Measurements from ENCODE around the gene CRYGN. TPM values are rescaled to one million over a fixed set of nuclear protein-coding genes. Genes with fewer than 3 reads are reported as not detected.

The CRYGN gene
- total RNA-seq, 2 donors from 2014 or later: not detected

GRCh38 chr7:151449990-151450389, 10.0 kb upstream of the CRYGN start:
- Histone ChIP-seq H3K9me3 (no peaks in the 10 kb centered on the region), H3K4me3 (no peak overlapping the region), H3K4me1 (peaks cover 3% of the 10 kb centered on the region), H3K27ac (no peak overlapping the region), H3K36me3 (no peaks in the 10 kb centered on the region), H3K27me3 (no peaks in the 10 kb centered on the region), H3K9ac (ENCODE audit: low read depth in 2 of 2, low read length in 2 of 2) (no peak overlapping the region)
- no peak for DNase-seq
- intact Hi-C loops (cut with DNase I): loop anchor here (2.0 to 5.0 kb wide), 2 partner anchors 83 to 138 kb away; no protein-coding TSS in a partner anchor
- TF ChIP-seq CTCF (IDR thresholded peaks at IDR 0.05): no peak

GRCh38 chr7:151448261-151449252, 8.6 kb upstream of the CRYGN start:
- TF ChIP-seq CTCF (IDR thresholded peaks at IDR 0.05): peak; percentile 69
- Histone ChIP-seq H3K4me3 (peak overlapping the region; percentile 46), H3K9ac (ENCODE audit: low read depth in 2 of 2, low read length in 2 of 2) (peak overlapping the region; percentile 55 to 61), H3K9me3 (no peaks in the 10 kb centered on the region), H3K27ac (no peak overlapping the region), H3K27me3 (no peaks in the 10 kb centered on the region), H3K4me1 (peaks cover 3% of the 10 kb centered on the region), H3K36me3 (no peaks in the 10 kb centered on the region)
- peak; percentile 72 for DNase-seq
- intact Hi-C loops (cut with DNase I): loop anchor here (2.0 to 5.0 kb wide), 2 partner anchors 82 to 136 kb away; no protein-coding TSS in a partner anchor

- H3K4me1 ChIP-seq: peaks cover 3% of the 10 kb centered on the region
- peak overlapping the region; percentile 46 for H3K4me3 ChIP-seq
- intact Hi-C loops (cut with DNase I): loop anchor here (2.0 to 5.0 kb wide), 2 partner anchors 81 to 136 kb away; no protein-coding TSS in a partner anchor
- no peaks in the 10 kb centered on the region for H3K9me3 ChIP-seq
- no peaks in the 10 kb centered on the region for H3K27me3 ChIP-seq
- H3K9ac ChIP-seq (ENCODE audit: low read depth in 2 of 2, low read length in 2 of 2): peak overlapping the region; percentile 55 to 61
- no peak overlapping the region for H3K27ac ChIP-seq
- H3K36me3 ChIP-seq: no peaks in the 10 kb centered on the region
- TF ChIP-seq CTCF (IDR thresholded peaks at IDR 0.05): no peak
- DNase-seq: no peak
Measured at GRCh38 chr7:151447901-151448260, 7.9 kb upstream of the CRYGN start.

GRCh38 chr7:151447312-151447711, 7.4 kb upstream of the CRYGN start:
- Histone ChIP-seq H3K36me3 (no peaks in the 10 kb centered on the region), H3K27ac (no peak overlapping the region), H3K9ac (ENCODE audit: low read depth in 2 of 2, low read length in 2 of 2) (no peak overlapping the region), H3K4me1 (peaks cover 3% of the 10 kb centered on the region), H3K4me3 (no peak overlapping the region), H3K27me3 (no peaks in the 10 kb centered on the region), H3K9me3 (no peaks in the 10 kb centered on the region)
- no peak for TF ChIP-seq CTCF (IDR thresholded peaks at IDR 0.05)
- no peak for DNase-seq
- intact Hi-C loops (cut with DNase I): loop anchor here (5.0 kb wide), 1 partner anchor 135 kb away; no protein-coding TSS in a partner anchor

- intact Hi-C loops (cut with DNase I): loop anchor here (5.0 kb wide), 1 partner anchor 134 kb away; no protein-coding TSS in a partner anchor
Measured at GRCh38 chr7:151446412-151446811, 6.5 kb upstream of the CRYGN start.

More at GRCh38 chr7:151446412-151446811, 6.5 kb upstream of the CRYGN start:
- H3K4me1 ChIP-seq: peaks cover 3% of the 10 kb centered on the region
- H3K27ac ChIP-seq: no peak overlapping the region
- no peaks in the 10 kb centered on the region for H3K36me3 ChIP-seq
- H3K4me3 ChIP-seq: no peak overlapping the region
- TF ChIP-seq CTCF (IDR thresholded peaks at IDR 0.05): no peak
- H3K9me3 ChIP-seq: no peaks in the 10 kb centered on the region
- H3K27me3 ChIP-seq: no peaks in the 10 kb centered on the region
- no peak overlapping the region for H3K9ac ChIP-seq (ENCODE audit: low read depth in 2 of 2, low read length in 2 of 2)
- no peak for DNase-seq
